Ascending aorta (tissue), 2 donors: Measurements from ENCODE around the gene OXER1. TPM values are rescaled to one million over a fixed set of nuclear protein-coding genes. Genes with fewer than 3 reads are reported as not detected.

Experiments
- DNase-seq, 2 donors: peaks; one replicate each; pipeline ENCODE4 v3.0.0-alpha.2; 2019; ENCODE audit warnings: low spot score in 2 of 2
- H3K27ac ChIP-seq, 2 donors: fragments of 200-600 bp; sonication (generic); one replicate each; pipeline ENCODE4 v1.5.1; 2016 to 2017; ENCODE audit warnings: mild to moderate bottlenecking in 1 of 2
- H3K27me3 ChIP-seq: fragments of 200-600 bp; sonication (generic); one replicate; pipeline ENCODE4 v1.5.1; 2017
- H3K36me3 ChIP-seq, 2 donors: fragments of 200-600 bp; sonication (generic); one replicate each; pipeline ENCODE4 v1.5.1; 2016
- H3K4me1 ChIP-seq, 2 donors: fragments of 200-600 bp; sonication (generic); one replicate each; pipeline ENCODE4 v1.5.1; 2016 to 2017; ENCODE audit warnings: mild to moderate bottlenecking in 1 of 2
- H3K4me3 ChIP-seq, 2 donors: fragments of 200-600 bp; sonication (generic); one replicate each; pipeline ENCODE4 v1.5.1; 2016 to 2017; ENCODE audit warnings: mild to moderate bottlenecking in 1 of 2
- H3K9me3 ChIP-seq, 2 donors: fragments of 200-600 bp; sonication (generic); one replicate each; pipeline ENCODE4 v1.5.1; 2016
- intact Hi-C: fragments of 100-400 bp; cut with DNase I; formaldehyde crosslinking; loops from one replicate; pipeline ENCODE4 v1.15.1; 2023
- total RNA-seq: library from RNA; depleted of rRNA; stranded (reverse); fragments of >200 nt; gene quantifications from one replicate; pipeline ENCODE4 v1.1.0, GENCODE V29; 2016
- TF ChIP-seq, protein P1 (sequence below), 3 experiments: fragments of 200-600 bp in 2 of 3; fragments of 450-650 bp in 1 of 3; sonication (generic) in 2 of 3; IDR thresholded peaks; one replicate each; pipeline ENCODE4 v1.5.1; 2016 to 2019; ENCODE audit warnings: antibody characterized with exemption in 3 of 3, mild to moderate bottlenecking in 1 of 3, moderate library complexity in 1 of 3

OXER1 gene
- total RNA-seq, 1 donor from 2014 or later: 0.32 TPM

DNA sequence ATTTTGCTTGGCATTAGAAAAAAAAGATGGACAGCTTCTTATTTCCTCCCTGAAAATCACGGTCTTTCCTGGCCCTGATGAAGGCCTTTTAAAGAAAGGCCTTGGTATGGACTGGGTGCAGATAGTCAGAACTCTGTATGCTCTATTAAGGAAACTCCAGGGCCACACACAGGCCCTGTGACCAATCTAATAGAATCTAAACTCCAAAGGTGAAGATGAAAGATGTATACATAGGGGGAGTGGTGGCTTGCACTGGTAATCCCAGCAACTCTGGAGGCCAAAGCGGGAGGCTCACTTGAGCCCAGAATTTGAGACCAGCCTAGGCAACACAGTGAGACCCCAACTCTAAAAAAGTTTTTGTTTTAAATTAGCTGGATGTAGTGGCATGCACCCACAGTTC lies 37.3 kb downstream of the OXER1 start:
- peaks cover 0 to 6% of the 10 kb centered on the region in 2 donors for H3K36me3 ChIP-seq
- no peaks in the 10 kb centered on the region for H3K27me3 ChIP-seq
- no peak overlapping the region for H3K4me3 ChIP-seq
- no peaks in the 10 kb centered on the region for H3K4me1 ChIP-seq
- peaks cover 0 to 6% of the 10 kb centered on the region in 2 donors for H3K9me3 ChIP-seq
- H3K27ac ChIP-seq: no peak overlapping the region
- intact Hi-C loops: no loop called here
- DNase-seq: no peak
- TF ChIP-seq, protein P1, sequence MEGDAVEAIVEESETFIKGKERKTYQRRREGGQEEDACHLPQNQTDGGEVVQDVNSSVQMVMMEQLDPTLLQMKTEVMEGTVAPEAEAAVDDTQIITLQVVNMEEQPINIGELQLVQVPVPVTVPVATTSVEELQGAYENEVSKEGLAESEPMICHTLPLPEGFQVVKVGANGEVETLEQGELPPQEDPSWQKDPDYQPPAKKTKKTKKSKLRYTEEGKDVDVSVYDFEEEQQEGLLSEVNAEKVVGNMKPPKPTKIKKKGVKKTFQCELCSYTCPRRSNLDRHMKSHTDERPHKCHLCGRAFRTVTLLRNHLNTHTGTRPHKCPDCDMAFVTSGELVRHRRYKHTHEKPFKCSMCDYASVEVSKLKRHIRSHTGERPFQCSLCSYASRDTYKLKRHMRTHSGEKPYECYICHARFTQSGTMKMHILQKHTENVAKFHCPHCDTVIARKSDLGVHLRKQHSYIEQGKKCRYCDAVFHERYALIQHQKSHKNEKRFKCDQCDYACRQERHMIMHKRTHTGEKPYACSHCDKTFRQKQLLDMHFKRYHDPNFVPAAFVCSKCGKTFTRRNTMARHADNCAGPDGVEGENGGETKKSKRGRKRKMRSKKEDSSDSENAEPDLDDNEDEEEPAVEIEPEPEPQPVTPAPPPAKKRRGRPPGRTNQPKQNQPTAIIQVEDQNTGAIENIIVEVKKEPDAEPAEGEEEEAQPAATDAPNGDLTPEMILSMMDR (IDR thresholded peaks at IDR 0.05): no peak

DNA sequence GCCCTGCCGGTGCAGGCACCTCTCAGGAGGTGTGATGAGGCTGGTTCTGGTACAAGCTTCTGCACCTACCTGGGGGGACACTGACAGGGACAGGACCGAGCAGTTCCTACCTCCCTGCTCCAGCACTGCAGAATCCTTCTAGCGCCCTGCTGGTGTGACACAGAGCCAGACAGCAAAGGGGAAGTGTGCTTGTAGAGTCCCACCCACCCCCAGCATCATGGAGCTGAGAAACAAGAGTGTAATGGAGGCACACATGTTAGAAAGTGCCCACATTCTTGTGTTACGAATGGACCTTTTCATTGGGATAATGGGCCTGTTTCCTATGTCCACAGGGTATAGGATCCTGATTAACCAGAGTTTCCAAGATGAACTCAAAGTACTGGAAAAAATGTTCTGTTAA lies 38.3 kb downstream of the OXER1 start:
- DNase-seq: no peak
- Histone ChIP-seq H3K27ac (no peak overlapping the region), H3K4me1 (no peaks in the 10 kb centered on the region), H3K4me3 (no peak overlapping the region), H3K27me3 (no peaks in the 10 kb centered on the region), H3K9me3 (peaks cover 0 to 6% of the 10 kb centered on the region in 2 donors), H3K36me3 (peaks cover 0 to 6% of the 10 kb centered on the region in 2 donors)
- intact Hi-C loops: no loop called here
- TF ChIP-seq, protein P1 (IDR thresholded peaks at IDR 0.05): no peak

DNA sequence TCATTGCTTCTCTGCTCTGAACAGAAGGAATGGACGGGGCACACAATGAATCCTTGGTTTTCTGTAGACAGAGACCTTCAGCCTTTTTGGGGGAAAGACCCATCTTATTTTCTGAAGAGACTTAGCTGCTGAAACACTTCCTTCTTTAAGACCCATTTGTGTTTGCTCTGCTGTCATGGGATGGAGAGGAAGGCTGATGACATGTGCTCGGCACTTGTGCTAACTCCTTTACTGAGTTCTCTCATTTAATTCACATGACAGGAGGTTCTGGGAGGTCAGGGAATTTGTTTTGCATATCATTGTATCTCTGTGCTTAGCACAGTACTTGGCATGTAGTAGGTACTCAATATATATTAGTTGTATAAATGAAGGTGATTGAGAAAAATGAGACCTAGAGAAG lies 39.0 kb downstream of the OXER1 start:
- Histone ChIP-seq H3K4me3 (no peak overlapping the region), H3K36me3 (peaks cover 0 to 6% of the 10 kb centered on the region in 2 donors), H3K27me3 (no peaks in the 10 kb centered on the region), H3K4me1 (no peaks in the 10 kb centered on the region), H3K27ac (no peak overlapping the region), H3K9me3 (peaks cover 0 to 3% of the 10 kb centered on the region in 2 donors)
- TF ChIP-seq, protein P1 (IDR thresholded peaks at IDR 0.05): no peak
- DNase-seq: no peak
- intact Hi-C loops: no loop called here

DNA sequence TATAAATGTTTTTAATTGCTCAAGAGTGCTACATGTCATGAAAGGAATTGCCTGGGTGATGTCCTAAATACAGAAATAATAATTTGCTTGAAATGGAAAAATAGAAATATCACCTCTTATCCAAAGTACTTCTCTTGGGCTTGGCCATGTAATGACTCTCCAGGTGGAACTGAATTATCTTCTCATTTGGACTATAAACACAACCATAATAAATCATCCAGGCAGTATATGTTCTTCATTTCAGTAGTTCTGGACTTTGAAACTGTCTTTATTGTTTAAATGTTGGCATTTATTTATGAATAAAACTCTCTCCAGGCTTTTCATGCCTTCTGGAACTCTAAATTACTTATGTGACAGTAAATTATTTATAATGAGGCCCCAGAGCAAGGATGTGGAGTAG lies 40.5 kb downstream of the OXER1 start:
- H3K9me3 ChIP-seq: no peaks in the 10 kb centered on the region
- DNase-seq: no peak
- no peaks in the 10 kb centered on the region for H3K4me1 ChIP-seq
- intact Hi-C loops: no loop called here
- peaks cover 0 to 6% of the 10 kb centered on the region in 2 donors for H3K36me3 ChIP-seq
- H3K27ac ChIP-seq: no peak overlapping the region
- TF ChIP-seq, protein P1 (IDR thresholded peaks at IDR 0.05): no peak
- H3K27me3 ChIP-seq: no peaks in the 10 kb centered on the region
- H3K4me3 ChIP-seq: no peak overlapping the region

DNA sequence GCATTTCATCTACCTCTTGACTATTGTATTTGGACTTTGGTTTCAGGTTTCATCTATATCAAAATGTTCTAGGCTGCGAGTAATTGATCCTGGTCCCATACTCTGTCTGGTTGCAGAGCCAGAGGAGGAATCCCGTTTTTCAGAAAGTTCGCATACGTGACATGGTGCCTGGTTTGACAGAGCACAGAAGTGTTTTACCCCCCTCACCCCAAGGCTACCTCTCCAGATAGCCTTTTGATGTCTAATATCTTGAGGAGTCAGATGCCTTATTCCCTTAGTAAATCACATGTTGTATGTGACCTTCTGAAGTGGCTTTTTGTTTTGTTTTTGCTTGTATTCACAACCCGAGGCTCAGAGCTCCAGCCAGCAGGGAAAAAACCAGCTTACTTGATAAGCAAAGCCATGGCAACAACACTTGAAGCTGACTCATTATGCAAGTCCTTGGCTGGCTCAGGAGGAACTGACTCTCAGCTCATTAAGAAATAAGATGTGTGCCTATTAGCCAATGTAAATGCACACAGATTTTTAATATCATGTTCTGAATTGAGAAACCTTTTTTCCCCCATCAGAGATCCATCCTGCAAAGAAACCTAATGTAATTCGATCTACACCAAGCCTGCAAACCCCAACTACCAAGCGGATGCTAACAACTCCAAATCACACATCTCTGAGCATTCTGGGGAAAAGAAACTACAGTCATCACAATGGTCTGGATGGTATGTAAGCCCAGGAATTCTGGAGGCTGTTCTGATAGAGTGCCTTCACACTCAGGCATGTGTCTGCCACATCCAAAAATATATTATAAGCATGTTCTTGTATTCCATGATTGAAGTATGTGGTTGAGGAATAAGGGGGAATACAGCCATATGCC lies 41.4 kb downstream of the OXER1 start:
- Histone ChIP-seq H3K36me3 (peaks cover 0 to 6% of the 10 kb centered on the region in 2 donors), H3K4me1 (no peaks in the 10 kb centered on the region), H3K27me3 (no peaks in the 10 kb centered on the region), H3K9me3 (no peaks in the 10 kb centered on the region), H3K4me3 (no peak overlapping the region), H3K27ac (peak overlapping the region in 1 of 2 donors; percentile 49)
- intact Hi-C loops: no loop called here
- peak; percentile 29 to 74 for DNase-seq
- TF ChIP-seq, protein P1 (IDR thresholded peaks at IDR 0.05): no peak
